Astrocyte of the cerebellum (primary cell): ENCODE results near the gene NOS2.
"Not testable (repeated sequence)": the region's sequence is repeated elsewhere in the genome, so short reads cannot be mapped to it uniquely, and the experiment has no call there.

Source experiments
- DNase-seq: peaks from one replicate; pipeline ENCODE4 v3.0.0-alpha.2; 2011; ENCODE audit warnings: low read depth
- H3K4me3 ChIP-seq: 2 replicates; pipeline ENCODE4 v1.5.1; 2011; ENCODE audit warnings: mild to moderate bottlenecking, low read depth, low read length, moderate library complexity
- CTCF ChIP-seq: IDR thresholded peaks from 2 replicates; pipeline ENCODE4 v1.5.1; 2012; ENCODE audit warnings: low read length, low read depth, moderate library complexity, mild to moderate bottlenecking; ENCODE audit errors: missing control alignments
- in situ Hi-C: cut with HindIII; loops from 2 replicates; pipeline ENCODE4 v1.10.0; 2017; ENCODE audit warnings: low sequenced_read_pairs

NOS2 gene

GRCh38 chr17:27840688-27841087, 40.4 kb upstream of the NOS2 start:
- H3K4me3 ChIP-seq = no peak overlapping the region
- in situ Hi-C loops = no loop called here
- no peak for TF ChIP-seq CTCF
- no peak for DNase-seq

GRCh38 chr17:27840406-27840678, 40.0 kb upstream of the NOS2 start:
- in situ Hi-C loops, H3K4me3 ChIP-seq, DNase-seq: not testable (repeated sequence)

- DNase-seq, in situ Hi-C loops, H3K4me3 ChIP-seq: not testable (repeated sequence)
These were observed 39.5 kb upstream of the NOS2 start for GRCh38 chr17:27839571-27840405.

- in situ Hi-C loops, DNase-seq, H3K4me3 ChIP-seq: not testable (repeated sequence)
These were observed 38.3 kb upstream of the NOS2 start for GRCh38 chr17:27838607-27839006.

- in situ Hi-C loops, H3K4me3 ChIP-seq, DNase-seq: not testable (repeated sequence)
These were observed 37.4 kb upstream of the NOS2 start for GRCh38 chr17:27837769-27838168.

- H3K4me3 ChIP-seq = no peak overlapping the region
- DNase-seq = no peak
- in situ Hi-C loops = no loop called here
- no peak for TF ChIP-seq CTCF
These were observed 36.3 kb upstream of the NOS2 start for GRCh38 chr17:27836651-27837050.

- no peak overlapping the region for H3K4me3 ChIP-seq
- in situ Hi-C loops = no loop called here
- no peak for DNase-seq
- TF ChIP-seq CTCF = no peak
These were observed 34.2 kb upstream of the NOS2 start for GRCh38 chr17:27834571-27834970.

- no peak for DNase-seq
- in situ Hi-C loops = no loop called here
- no peak overlapping the region for H3K4me3 ChIP-seq
- TF ChIP-seq CTCF = no peak
These were observed 32.5 kb upstream of the NOS2 start for GRCh38 chr17:27832831-27833230.

GRCh38 chr17:27829888-27830287, 29.6 kb upstream of the NOS2 start:
- in situ Hi-C loops, DNase-seq: not testable (repeated sequence)

GRCh38 chr17:27829143-27829711, 28.9 kb upstream of the NOS2 start:
- H3K4me3 ChIP-seq, DNase-seq, in situ Hi-C loops: not testable (repeated sequence)

More at GRCh38 chr17:27829888-27830287, 29.6 kb upstream of the NOS2 start:
- H3K4me3 ChIP-seq = not testable (repeated sequence)
